OCI-LY3 (cell line): ENCODE results near the gene TFF3.

ENCODE experiments used
- EZH2phosphoT487 ChIP-seq: fragments of 200-600 bp; shearing (Covaris generic); IDR thresholded peaks from 2 replicates; pipeline ENCODE4 v1.6.1; 2018; ENCODE audit warnings: antibody characterized with exemption, mixed run types, low read depth
- TF ChIP-seq, protein P1 (sequence below): fragments of 200-600, 300-600 bp; sonication (generic); IDR thresholded peaks from 2 replicates; pipeline ENCODE4 v1.5.1; 2014; ENCODE audit warnings: antibody characterized with exemption, low read length, low read depth

DNA sequence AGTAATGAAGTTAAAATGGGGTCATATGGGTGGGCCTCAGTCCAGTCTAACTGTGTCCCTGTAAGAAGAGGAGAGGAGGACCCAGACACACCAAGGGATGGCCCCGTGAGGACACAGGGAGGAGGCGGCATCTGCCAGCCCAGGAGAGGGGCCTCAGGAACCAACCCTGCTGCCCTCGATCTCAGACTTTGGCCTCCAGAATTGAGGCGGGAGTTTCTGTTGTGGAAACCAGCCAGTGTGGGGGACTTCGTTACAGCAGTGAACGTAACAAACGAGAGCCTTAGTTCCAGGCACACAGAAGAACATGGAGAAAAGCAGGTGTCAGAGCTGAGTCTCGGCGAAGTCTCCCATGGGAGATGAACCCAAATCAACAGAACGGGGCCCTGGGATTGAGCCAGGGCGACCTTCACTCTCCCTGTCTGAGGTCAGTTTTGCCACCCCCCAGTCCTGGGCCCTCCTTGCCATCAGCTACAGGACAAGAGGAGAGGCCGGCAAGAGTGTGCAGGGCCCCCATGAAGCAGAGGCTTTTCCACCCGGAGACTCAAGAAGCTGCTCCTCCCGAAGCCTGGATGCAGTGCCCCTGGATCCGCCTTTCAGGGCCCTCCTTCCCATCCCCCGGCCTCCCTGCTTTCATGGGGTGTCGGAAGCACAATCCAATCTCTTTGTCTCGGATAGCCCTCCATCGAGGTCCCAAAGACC lies 36.6 kb downstream of the TFF3 start:
- TF ChIP-seq, protein P1, sequence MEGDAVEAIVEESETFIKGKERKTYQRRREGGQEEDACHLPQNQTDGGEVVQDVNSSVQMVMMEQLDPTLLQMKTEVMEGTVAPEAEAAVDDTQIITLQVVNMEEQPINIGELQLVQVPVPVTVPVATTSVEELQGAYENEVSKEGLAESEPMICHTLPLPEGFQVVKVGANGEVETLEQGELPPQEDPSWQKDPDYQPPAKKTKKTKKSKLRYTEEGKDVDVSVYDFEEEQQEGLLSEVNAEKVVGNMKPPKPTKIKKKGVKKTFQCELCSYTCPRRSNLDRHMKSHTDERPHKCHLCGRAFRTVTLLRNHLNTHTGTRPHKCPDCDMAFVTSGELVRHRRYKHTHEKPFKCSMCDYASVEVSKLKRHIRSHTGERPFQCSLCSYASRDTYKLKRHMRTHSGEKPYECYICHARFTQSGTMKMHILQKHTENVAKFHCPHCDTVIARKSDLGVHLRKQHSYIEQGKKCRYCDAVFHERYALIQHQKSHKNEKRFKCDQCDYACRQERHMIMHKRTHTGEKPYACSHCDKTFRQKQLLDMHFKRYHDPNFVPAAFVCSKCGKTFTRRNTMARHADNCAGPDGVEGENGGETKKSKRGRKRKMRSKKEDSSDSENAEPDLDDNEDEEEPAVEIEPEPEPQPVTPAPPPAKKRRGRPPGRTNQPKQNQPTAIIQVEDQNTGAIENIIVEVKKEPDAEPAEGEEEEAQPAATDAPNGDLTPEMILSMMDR = no peak
- TF ChIP-seq EZH2phosphoT487 = no peak
